ENCODE measurements around the gene FOXRED1.
"Not testable (repeated sequence)": the region's sequence is repeated elsewhere in the genome, so short reads cannot be mapped to it uniquely, and the experiment has no call there.

The FOXRED1 gene

GRCh38 chr11:126268708-126269579 is at the start of gene FOXRED1, which contains the start of gene SRPRA:
Gene FOXRED1, plus strand, starts transcription at chr11:126269154. Its CDS starts 53 bp downstream, at chr11:126269207.
Gene SRPRA, minus strand, starts transcription at chr11:126268895. Its CDS starts 91 bp downstream, at chr11:126268804.
- DNase-seq = peak; percentile 100

GRCh38 chr11:126219547-126219946 is 49.4 kb upstream of the FOXRED1 start:
- no peak for DNase-seq

DNA sequence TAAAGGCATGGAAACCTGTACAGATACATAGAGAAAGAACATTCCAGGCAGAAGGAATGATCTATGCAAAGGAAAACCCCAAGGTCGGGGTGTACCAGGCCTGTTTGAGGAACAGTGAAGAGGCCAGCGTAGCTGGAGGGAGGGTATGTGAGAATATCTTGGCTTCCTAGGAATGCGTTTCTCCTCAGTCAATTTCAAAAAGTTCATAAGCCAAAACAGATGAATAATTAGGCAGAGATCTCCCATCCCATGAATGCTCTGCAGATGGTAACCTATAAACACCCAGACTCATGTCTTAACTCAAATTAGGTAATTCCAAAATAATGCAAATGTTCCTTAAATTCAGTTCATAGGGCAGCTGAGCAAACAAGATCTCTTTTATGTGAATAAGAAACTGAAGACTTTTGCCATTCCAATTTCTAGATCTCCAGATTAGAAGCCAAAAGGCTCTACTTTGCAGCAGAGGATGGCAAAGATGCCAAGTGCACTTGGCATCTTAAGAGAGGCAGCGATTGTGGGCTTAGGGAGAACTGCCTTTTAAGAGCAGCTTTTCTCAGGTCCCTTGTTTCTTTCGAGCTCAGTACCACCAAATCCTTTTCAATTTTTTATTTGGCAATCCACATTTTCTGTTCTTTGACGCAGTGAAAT is 44.2 kb upstream of the FOXRED1 start:
- DNase-seq = no peak

GRCh38 chr11:126225295-126225665 is 43.7 kb upstream of the FOXRED1 start:
- DNase-seq = no peak

GRCh38 chr11:126226334-126227084 is 42.4 kb upstream of the FOXRED1 start:
- DNase-seq = no peak

DNA sequence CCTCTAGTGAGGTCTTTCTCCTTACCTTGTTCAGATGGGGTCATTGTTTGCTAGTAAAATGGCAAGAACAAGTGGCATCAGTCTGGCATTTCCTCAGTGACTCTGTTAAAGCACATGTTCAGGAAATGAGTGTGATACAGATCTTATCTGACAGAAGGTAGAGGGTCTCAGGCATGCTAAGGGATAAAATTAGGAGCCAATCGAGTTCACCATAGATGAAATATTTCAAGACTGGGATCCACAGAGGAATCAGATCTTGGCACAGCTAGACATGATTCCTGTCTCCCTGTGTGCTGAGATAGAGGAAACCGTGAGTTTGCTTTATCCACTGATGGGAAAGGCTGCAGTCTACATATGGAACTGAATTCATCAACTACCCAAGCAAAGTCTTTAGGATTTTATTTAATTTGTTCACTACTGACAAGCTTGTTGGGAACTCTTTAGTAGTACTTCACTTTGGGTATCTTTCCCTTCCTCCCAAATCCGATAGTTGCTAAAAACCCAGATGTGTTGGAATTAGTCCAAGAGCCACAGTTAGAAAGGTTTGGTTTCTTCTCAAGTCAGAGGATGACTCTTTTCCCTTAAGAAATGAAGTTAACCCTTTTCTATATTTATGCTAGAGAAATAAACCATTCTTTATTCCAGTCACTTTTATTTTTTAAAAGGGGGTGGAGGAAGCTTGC is 39.0 kb upstream of the FOXRED1 start:
- DNase-seq = no peak

DNA sequence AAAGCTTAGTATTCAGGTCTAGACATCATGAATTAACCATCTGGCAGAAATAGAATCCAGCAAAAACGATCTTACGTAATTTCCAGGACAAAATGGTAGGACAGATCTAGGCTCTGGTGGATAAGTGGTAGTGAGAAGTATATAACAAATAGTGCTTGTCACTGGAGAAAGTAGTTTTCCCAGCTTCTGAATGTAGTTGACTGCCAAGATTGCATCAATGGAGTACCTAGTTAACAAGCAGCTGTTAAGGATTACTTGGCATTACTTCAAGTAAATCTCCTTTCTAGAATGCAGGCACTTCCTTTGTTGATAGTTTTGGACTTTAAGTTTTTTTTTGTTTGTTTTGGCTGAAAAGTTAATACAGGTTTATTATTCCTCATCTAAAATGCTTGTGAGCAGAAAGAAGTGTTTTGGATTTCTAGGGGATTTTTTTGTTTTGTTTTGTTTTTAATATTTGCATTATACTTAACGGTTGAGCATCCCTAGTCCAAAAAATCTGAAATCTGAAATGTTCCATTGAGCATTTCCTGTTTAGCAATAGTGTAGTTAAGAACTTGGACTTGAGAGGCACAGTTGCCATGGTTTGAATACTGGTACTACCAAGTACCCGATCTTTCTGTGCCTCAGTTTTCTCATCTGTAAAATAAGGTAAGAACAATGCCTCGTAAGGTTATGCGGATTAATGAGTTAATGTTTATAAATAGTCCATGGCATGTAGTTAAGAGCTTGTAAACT is 37.1 kb upstream of the FOXRED1 start:
- no peak for DNase-seq

DNA sequence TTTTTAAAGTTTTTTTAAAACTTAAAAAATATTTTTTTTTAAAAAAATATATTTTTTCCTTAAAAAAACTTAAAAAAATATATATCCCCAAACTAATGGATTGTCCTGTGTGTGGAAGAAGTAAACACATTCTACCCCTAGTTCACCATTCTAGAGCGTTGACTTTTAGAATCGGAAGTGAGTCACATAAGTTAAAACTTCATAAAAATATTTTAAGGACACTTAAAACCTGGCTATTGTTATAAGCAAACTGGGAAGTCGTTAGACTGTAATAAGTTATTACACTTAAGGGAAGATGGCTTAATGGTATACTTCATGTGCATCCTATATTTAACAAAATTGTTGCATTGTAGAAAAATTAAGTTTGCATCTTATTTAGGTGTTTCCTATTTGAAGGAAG is 36.3 kb upstream of the FOXRED1 start:
- DNase-seq = no peak

DNA sequence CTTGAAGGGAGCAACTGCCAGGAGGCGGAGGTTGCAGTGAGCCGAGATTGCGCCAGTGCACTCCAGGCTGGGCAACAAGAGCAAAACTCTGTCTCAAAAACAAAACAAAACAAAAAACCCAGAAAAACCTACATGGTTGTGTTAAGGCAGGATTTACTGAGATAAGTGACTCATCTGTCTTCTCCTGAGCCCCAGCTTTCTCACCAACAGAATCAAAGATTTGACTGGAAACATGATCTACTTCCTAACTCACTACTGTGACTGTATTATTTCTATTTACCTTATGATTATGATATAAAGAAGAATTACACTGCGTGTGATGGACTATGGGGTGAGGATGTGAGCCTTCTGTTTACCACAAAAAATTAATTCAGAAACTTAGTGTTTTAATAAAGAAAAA is 35.6 kb upstream of the FOXRED1 start:
- no peak for DNase-seq

GRCh38 chr11:126246636-126247035 is 22.3 kb upstream of the FOXRED1 start:
- no peak for DNase-seq

- no peak for DNase-seq
These were observed 15.7 kb upstream of the FOXRED1 start for GRCh38 chr11:126253265-126253664.

DNA sequence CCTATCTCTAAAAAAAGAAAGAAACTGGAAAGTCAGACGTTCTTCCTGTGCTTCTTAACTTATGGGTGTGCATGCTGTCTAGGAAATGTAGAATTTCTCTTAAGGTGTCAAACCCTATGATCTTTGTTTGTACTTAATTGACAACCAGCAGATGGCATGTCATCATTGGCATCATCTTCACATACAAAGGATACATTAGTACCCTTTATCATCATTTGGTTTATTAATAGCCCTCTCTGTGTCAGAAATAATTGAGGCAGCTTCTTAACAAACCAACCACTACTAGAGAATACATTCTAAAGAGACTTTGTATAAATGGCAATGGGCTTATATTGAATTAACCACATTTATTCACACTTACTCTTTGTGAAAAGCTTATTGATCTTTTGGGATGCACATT is 14.1 kb upstream of the FOXRED1 start:
- DNase-seq = no peak

- DNase-seq = not testable (repeated sequence)
These were observed 13.4 kb upstream of the FOXRED1 start for GRCh38 chr11:126255507-126255906.

GRCh38 chr11:126256216-126256615 is 12.7 kb upstream of the FOXRED1 start:
- DNase-seq = no peak

DNA sequence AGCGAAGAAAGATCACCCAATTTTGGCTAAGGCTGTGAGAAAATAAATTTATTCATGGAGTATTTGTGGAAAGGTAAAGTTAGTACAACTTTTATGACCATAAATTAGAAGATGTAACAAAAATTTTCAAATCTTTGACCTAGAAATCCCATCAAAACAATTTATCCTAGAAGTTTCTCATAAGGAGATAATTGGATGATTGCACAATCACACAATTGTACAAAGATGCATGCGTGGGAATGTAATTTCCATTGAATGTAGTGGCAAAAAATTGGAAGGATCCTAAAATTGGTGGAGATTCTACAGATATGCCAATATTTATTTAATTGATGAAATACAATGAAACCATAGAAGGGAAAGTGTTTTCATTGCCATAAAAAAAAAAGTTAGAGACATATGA is 11.8 kb upstream of the FOXRED1 start:
- no peak for DNase-seq

GRCh38 chr11:126257764-126258163 is 11.2 kb upstream of the FOXRED1 start:
- DNase-seq = no peak

DNA sequence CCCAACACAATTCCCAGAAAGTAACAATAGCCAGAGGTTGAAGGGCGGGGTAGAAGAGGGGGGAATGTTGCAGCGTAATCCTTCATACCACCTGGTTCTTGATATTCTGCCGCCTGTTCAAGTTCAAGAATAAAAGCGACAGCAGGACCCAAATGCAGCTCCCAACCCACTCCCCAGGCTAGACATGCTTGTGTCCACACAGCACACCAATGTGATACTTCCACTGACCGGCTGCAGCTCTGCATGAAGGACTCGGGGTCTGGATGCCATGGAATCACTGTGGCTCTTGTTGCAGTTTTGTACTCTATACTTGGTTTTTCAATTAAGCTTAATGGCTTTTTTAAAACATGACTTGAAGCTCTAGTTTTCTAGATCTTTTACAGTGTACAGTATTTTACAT is 6.7 kb upstream of the FOXRED1 start:
- DNase-seq = no peak

DNA sequence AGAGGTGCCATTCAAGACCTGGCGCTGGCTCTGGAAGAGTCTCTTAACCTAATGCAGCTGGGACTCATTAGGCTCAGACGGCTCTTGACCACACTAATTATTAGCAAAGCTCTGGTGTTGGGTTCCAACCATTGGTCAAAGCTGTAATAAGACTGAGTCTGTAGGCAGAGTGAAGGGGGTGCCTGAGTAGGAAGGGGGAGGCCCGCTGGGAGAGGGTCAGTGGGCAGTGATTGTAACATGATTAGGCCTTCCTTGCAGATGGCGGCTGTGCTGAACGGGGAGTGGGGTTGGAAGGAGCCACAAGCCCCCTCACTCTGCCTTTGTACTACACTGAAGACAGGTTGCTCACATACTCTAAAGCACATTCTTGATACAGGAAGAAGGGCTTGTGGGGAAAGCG is 5.5 kb upstream of the FOXRED1 start:
- DNase-seq = no peak

GRCh38 chr11:126265811-126266210 is 3.1 kb upstream of the FOXRED1 start:
- DNase-seq = no peak

GRCh38 chr11:126267650-126268049 is 1.3 kb upstream of the FOXRED1 start:
- DNase-seq = no peak

- DNase-seq = no peak
These were observed 620 bp upstream of the FOXRED1 start for GRCh38 chr11:126268361-126268707.

DNA sequence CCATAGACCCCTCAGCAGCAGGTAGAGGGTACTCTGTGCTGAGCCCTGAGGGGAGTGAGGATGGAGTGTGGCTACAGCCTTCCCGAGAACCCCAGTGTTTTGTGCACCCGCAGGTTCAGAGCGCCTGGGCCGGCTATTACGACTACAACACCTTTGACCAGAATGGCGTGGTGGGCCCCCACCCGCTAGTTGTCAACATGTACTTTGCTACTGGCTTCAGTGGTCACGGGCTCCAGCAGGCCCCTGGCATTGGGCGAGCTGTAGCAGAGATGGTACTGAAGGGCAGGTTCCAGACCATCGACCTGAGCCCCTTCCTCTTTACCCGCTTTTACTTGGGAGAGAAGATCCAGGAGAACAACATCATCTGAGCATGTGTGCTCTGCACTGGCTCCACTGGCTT is 8.4 kb downstream of the FOXRED1 start:
- no peak for DNase-seq
